HG02884 (cell line): ENCODE data around the gene GRIA3.

ENCODE experiments used
- ATAC-seq: cut with Tn5 transposase; IDR thresholded peaks from one replicate; pipeline ENCODE4 v1.9.1; 2021; ENCODE audit warnings: mild to moderate bottlenecking, moderate library complexity; ENCODE audit not compliant: unreplicated experiment

The GRIA3 gene

DNA sequence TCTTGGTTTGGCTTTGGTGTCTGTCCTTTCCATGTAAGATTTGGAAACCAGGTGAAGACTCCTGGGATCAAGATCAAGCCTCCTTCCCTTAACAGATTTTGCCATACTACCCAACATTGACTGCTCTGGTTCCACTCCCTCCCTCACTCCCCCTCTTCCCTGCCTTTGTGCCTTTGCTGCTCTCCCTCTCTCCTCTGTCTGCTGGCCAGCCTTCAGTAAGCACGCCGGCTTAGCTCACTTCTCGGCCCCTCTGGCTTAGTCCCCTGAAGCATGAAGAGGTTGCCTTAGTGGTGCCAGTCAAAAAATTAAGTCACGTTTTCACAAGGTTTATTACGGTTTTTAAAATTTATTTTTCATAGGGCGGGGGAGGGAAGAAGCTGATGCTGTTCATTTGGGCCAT lies 6.0 kb downstream of the GRIA3 start:
- no peak for ATAC-seq

DNA sequence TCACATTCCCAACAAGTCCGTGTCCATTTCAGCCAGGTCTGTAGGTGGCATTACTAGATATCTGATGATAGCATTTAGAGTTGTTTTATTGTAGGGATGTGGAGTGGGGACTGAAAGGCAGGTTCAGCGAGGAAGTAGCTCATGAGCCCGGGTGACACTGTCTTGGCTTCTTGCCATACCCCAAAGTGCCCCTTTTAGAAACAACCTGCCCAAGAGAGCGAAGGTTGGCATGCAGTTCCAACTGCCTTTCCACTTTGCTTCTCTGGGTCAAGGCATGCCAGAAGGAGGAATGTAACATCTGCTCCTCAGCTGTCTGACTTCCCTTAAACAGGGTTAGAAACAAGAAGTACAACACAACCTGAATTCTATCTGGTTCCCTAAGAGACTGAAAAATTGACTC lies 9.0 kb downstream of the GRIA3 start:
- ATAC-seq, result no peak

DNA sequence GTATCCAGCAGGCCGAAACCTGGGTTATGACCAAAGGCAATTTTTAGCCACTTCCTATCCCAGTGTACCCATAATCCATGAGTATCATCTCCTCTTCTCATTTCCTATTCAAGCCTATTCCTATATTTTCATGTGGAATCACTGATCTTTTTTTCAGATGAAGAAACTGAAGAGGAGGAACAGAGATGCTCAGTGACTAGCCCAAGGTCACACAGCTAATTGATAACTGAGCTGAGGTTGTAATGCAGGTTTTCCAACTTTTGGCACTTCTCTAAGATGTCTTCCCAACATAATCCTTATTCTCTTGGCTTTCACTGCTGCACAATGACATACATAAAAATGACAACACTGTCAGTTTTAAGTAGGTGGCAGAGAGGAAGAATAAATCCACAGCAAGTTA lies 15.3 kb downstream of the GRIA3 start:
- ATAC-seq, result no peak

DNA sequence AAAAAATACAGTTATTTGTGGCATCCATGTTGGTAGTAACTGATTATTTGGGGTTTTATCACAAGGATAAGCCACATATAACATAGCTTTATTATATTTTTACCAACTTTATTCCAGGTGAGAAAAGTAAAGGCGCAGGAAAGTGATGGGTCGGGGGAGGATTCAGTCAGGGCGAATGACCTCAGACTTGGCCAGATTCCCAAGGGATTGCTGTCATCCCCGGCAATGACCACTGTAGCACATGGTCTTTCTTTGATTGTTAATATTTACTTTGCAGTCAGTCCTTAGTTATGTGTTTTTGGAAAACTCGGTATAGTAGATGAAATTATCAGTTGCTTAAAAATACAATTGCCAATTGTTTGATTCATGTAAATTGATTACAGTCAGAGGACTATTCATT lies 17.6 kb downstream of the GRIA3 start:
- ATAC-seq, result no peak

DNA sequence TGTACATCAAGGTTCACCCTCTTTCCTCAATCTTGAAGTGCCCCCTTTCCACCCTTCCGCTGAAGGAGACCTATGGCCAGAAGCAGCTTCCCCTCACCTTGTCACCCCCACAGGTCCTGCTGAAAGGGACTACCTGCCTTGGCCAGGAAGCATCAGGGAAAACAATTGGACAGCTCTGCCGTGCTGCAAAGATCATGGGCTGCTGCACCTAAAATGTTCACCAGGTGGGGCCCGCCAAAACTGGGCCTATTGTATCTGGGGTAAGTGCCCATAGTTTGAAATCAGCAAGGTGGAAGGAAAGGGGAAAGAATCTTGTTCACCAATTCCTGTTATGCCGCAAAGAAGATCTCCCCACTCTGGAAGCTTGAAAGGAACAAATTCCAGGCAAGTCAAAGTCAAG lies 18.4 kb downstream of the GRIA3 start:
- no peak for ATAC-seq

DNA sequence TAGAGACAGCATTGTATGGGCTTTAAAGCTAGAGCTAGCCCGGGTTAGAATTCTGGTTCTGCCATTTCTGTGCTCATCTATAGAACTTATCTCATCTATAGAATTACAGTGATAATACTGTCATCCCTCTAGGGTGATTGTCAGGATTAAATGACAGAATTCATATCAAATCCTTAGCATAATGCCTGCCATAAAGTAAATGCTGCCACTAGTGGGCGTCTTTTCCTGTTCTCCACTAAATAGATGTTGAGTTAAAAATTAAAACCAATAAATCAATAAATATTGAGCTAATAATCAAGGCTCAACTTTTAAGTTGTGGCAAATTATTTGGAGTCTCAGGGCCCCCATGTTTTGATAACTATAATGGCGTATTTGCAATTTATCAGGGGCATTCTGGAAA lies 19.7 kb downstream of the GRIA3 start:
- ATAC-seq, result no peak

DNA sequence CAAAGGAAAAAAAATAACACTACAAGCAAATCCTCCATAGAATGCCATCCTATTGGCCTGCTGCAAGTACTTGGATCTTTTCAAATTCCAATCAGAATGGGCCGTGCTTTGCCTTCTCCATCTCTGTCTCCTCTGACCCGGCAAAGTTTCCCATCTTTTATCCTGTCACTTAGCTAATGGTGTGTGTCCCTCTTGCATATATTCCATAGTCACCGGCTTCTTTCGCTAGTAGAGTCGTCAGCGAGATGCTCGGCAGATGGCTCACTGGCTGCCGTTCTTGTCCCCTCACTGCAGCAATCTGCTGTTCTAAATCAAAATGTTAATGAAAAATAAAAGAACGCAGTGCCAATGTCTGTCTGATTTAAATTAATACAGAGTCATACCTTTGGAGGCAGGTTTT lies 22.1 kb downstream of the GRIA3 start:
- no peak for ATAC-seq

DNA sequence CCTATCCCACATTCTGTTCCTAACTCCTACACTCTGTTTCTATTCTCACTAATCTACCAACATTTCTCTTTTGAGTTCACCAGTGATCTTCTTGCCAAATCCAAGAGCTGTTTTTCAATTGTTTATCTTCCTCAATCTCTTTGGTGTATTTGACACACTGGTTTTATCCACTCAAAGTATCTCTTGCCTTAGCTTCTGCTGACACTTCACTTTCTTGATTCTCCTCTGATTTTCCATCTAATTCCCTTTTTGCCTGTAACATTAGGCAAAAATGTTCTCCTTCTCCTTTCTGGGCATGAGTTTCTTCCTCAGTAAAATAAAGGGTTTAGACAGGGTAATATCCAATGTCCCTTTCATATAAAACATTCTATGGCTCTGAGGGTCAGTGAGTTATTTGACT lies 26.2 kb downstream of the GRIA3 start:
- no peak for ATAC-seq

DNA sequence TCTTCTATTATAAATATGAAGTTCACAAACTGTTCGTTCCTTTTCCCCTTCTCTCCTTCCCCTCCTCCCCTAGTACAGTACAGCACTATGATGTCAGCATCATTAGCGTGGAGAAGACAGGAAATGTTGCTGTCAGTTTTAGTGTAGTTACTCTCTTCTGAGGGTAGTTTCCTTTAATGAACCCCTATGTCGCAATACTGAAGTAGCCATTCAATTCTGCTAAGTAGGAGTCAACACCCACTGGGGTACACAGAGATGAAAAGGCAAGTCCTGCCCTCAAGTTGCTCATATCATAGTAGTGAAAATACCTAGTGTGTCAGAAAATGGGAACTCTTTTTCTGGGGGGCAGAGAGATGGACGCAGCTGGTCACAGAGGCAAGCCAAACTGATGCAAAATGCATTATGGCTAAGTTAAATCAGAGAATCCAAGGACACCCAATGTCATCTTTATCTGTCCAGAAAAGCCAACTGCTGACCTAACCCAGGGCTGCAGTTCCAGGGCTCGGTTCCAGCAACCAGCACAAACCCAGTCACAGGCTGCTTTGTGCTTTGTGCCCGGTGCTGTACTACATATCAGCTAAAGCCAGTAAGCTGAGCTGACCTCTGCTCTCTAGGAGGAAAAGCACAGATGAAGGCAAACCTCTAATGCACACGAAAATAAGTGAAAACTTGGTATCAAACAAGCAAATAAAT lies 31.5 kb downstream of the GRIA3 start:
- ATAC-seq, result no peak

DNA sequence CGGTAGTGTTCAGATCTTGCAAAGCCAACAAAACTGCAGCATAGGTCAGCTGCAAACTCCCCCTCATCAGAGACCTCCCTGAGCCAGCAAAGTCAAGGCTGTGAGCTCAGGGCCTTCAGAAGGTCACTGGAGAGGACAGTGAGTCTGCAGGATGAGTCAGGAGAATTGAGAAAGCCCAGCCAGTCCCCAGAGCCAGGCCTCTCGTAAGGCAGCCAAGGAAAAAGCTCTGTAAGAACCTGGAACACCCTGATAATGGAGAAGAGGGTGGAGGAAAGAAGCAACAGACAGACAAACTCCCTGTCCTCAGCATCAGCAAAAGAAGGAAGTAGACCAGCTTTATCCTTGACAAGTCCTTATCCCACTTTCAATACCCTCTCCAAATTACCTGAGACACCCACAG lies 33.0 kb downstream of the GRIA3 start:
- no peak for ATAC-seq

DNA sequence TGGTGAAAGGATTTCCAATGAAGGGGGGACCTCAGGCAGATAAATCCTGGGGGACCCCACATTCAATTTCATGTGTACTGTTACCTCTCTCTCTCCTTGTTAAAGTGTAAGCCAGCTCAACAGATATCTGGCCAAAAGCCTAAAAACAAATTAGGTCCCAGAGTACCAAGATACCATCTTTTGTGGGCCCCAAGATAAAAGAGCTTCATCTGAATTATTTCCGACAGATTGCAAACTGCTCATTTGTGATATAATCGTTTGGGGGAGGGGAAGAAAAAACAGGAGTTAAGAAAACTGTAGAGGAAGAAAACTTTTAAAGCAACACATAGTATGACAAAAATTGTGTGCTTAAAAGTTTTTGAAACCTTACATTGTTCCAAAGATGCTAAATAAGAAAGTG lies 33.6 kb downstream of the GRIA3 start:
- ATAC-seq, result no peak

DNA sequence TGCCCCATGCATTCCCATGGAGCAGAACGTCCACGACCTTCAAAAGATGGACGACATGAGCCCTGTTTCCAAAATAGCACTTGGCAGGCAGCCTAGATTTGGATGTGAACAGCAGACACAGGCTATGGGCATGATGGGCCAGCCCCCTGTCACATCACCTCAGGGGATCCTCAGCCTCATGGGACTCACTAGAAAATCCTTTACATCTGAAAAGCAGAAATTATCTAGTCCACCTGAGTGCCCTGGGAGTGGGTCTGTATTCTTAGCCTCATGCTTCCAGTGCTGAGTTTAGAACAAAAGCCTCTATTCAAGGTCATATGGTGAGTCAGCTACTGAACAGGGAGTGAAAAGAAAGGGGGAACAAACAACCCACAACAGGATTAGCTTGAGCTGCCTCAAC lies 35.8 kb downstream of the GRIA3 start:
- no peak for ATAC-seq

DNA sequence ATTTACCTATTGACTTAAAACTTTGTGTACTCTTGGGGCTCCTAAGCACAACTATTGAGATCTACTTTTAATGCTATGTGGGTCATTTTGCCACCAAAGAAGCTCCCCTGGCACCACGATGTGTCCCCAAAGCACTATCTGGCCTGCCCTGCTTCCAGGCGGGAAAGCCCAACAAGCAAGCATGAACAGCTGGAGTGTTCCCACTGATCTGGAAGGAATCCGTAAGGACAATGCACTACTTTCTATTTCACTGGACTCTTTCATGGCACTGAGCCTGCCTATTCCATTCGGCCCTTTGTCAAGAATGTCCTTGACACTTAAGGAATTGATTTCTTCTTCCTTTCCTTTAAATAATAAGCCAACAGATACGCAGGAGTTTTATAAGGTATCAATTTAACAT lies 38.8 kb downstream of the GRIA3 start:
- ATAC-seq, result no peak

DNA sequence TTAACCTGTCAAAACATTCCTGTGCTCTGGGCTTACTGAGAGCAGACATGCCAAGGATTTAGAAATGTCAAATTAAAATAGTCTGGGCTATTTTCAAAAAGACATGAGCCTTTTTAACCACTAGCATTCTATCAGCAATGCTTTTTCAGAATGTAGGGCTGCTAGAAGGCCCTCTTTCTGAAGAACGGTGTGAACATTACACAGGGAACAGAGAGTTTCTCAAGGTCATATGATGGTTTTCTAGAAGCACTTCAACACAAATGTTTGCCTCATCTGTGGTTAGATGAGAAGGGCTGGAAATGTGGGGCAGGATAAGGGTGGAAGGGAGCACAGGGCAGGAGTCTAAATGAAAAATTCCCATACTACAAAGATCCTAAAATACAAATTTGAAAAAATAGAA lies 39.3 kb downstream of the GRIA3 start:
- ATAC-seq, result peak; percentile 24

DNA sequence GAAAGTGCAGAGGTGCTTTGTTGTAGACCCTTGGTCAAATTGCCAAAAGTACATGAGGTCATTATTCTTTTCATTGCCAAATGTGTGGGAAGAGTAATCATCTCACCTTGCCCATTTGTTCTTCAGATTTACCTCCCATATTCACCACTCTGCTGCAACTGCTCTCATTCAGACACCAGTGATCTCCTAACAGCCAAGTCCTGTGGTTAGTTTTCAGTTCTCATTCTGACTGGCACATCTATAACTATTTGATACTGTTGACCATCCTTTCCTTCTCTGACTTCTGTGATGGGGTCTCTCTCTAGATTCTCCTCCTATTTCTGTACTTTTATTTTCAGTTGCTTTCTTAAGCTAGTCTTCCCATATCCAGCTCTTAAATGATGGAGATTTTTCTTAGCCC lies 39.8 kb downstream of the GRIA3 start:
- peak; percentile 96 for ATAC-seq

DNA sequence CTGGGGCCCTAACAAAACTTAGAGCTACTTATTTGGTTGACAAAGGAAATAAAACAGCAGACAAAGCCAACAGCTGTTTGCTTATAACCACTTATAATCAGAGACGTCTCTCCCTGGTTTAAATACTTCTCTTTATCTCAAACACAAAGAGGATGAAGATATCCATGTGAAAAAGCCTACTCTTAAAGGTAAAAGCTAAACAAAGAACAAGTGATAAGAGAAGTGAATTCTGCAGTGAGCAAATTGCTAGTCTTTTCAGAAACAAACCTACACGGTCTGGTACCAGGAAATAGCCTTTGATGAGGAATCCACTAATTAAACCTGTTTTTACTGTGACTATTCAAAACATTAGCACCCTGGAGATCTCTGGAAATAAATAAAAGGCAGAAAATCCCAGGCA lies 46.7 kb downstream of the GRIA3 start:
- ATAC-seq, result no peak

DNA sequence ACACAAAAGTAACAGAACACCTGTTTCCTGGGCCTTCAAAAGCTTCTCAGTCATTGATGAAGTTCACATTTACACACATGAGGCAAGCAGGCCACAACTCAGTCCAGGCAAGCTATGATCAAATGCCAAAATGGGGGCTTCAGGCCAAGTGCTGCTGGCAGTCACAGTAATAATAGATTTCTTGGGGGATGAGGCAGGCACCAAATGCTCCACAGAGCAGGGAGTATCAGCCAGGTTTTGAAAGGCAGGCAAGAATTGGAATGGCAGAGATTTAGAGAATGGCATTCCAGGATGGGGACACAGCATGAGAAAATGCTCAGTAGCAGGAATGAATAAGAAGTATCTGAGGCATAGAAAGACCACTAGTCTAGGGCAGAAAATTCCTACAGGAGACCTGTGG lies 52.8 kb downstream of the GRIA3 start:
- no peak for ATAC-seq

DNA sequence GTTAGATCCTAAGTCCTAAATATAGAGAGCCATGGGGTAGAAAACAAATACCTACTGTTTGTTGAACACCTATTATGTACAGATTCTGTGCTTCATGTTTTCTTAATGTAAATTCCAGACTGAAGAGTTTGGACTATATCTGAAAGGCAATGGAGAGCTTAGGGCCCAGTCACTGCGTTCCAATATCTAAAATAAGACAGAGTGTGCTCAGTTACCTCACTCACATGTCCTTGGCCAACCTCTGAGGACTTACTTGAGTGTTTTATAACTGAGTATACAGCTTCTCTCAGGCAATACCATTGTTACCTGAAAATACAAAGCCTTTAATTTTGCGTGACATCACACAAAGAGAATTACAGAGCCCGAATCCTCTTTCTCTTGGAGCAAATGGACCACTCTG lies 53.2 kb downstream of the GRIA3 start:
- ATAC-seq, result no peak

DNA sequence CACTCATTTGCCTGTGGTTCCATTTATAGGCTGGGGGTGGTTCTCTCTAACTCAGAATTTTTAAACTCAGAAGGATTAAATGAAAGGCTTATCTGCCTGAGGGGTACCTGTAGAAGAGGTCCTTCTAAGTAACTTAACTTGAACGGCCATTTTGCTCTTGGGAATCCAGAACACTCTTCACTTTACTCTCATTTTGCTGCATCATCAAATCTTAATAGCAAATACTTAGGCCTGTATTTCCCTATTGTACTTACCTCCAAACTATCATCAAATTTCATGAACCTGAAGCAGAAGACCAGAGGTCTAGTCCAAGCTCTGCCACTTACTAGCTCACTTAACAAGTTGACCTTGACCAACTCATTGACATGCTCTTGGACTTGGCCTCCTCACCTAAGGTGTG lies 70.4 kb downstream of the GRIA3 start:
- no peak for ATAC-seq

DNA sequence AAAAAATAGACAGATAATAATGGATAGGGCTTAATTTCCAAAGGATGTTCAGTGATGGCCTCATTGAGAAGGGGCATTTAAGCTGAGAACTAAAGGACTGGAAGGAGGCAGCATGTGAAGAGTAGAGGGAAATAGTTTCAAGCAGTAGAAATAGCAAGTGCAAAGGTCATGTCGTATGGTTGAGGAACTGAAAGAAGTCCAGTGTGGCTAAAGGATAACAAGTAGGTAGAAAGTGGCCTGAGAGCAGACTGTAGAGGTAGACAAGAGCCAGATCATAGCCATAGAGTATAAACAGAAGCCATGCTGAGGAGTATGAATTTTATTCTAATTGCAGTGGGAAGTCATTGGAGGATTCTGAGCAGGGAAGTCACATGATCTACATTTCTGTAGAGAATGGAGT lies 72.3 kb downstream of the GRIA3 start:
- ATAC-seq, result no peak

DNA sequence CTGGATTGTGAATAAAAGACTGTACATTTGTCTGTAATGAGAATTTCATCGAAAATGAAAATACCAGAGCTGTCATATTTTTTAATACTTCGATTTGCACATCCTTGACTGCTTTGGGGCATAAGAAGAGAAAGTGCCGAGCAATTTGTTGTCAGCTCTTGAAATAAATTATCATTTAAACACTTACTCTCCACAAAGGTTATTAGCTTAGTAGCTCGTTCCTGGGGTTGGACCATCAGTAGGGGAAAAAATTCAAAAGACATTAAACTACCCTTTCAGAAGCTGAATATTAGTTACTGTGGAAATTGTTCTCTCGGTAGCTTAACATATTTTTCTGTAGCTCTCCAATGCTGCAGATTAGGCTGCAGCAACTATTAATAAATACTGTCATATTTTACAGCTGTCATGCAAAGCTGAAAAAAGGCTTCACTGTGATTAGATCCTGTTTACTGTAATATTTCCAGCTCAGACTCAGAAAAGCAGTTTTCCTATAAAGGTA lies 76.9 kb downstream of the GRIA3 start:
- no peak for ATAC-seq

DNA sequence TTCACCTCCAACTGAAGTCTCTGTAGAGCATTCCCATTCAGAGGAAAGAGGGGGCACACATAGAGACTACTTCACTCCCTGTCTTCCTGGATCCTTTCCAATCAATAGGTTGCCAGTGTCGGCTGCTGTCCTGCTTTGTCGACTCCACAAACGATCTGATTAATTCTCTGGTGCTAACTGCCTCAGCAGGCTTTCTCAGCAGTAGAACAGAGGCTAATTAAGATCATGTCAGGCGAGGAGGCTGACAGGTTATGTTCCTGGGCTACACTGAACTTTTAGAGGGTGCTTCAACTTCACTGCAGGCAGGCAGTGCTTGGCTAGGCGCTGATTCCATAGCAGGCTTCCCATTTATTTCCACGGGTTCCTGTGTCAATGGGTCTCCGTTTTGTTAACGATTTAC lies 79.2 kb downstream of the GRIA3 start:
- ATAC-seq, result no peak

DNA sequence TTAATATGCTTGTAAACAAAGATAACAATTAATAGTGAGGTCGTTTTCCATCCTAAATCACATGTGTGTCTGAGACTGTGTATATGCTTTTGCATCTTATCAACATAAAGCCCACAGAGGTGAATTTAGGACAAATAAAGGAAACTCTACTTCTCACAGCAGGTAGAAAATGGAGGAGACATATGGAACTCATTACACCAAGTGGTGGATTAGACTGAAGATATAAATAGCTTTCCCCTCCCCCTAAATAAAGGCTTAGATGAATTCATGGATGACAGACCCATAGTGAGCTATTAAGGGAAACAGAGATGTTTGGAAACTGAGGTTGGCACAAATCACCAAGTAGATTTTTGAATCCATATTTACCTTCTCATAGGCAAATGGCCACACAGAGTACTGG lies 79.7 kb downstream of the GRIA3 start:
- no peak for ATAC-seq
